ENCODE measurements around the gene GFI1.
"Not testable (repeated sequence)": the region's sequence is repeated elsewhere in the genome, so short reads cannot be mapped to it uniquely, and the experiment has no call there.

The GFI1 gene

DNA sequence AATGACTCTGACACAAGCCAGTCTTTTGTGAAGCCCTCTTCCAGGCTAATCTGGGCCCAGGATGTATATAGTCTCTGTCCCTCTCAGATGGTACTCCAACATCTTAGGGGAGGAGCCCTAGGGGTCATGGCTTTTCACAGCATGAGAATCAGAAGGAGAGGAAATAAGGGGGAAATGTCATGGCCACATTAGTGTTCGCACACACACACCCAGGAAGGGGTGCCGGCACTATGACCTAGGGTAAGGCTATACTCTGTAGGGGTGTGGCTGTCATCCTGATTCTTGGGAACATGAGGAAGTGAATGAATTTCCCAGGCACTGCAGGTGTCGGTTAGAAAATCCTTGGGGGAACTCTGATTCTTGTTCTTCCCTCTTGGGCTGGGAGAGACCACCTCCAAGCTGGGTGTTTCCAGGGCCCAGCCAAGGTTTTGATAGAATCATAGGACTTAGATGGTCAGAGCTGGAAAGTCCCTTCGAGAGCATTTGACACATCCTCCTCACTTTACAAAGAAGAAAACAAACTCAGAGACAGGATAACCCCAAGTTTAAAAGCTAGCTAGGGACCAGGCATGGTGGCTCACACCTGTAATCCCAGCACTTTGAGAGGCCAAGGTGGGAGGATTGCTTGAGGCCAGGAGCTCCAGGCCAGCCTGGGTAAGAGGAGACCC lies 22.0 kb downstream of the GFI1 start:
- DNase-seq, result no peak

GRCh38 chr1:92461364-92462097 lies 25.2 kb downstream of the GFI1 start:
- DNase-seq, result no peak

DNA sequence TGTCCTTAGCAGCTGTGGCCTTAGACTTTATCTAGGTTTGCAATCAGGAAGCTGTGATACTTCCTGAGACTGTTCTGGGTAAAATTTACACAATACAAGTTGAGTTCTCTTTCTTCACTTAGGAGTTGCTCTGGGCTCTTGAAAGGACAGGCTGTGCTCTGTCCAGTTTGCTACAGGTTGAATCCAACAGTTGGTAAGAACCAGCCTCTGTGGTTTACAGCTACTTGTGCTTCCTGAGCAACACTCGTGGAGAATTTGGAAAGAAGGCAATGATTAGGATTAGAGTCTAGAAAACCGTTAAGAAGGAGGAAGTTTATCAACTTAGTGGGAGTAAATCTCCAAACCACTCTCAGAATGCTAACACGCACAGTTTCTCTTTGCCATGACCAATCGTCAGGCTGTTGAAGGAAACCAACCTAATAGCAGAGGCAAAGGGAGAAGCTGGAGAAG lies 26.8 kb downstream of the GFI1 start:
- DNase-seq, result no peak

DNA sequence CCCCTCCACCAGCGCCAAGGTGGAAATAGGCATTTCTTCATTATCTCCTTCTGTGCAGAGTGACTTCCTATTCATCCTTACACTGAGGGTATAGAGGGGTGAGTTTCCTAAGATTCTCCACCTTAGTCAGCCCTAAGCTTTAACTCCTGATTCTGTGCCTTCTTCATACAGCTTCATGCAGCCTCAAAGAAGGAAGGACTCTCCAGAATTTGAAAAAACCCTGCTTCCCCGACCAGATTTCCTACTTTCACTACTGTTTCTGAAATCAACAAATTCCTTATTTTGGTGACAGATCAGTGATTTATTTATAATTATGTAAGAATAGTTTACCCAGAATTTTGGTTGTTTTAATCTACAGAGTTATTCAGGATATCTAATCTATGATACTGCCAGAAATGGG lies 28.6 kb downstream of the GFI1 start:
- no peak for DNase-seq

DNA sequence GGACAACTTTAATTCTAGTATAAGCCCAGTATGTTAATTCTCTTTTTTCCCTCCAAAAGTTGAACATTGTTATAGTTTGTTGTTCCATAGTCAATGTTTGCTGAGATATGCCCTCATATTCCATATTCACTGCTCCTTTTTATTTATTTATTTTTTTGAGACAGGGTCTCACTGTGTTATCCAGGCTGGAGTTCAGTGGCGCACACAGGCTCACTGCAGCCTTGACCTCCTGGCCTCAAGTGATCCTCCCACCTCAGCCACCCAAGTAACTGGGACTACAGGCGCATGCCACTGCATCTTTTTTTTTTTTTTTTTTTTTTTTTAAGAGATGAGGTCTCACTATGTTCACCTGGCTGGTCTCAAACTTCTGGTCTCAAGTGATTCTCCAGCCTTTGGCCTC lies 38.7 kb downstream of the GFI1 start:
- no peak for DNase-seq

- DNase-seq, result no peak
Observed at GRCh38 chr1:92447033-92447681, 39.6 kb downstream of the GFI1 start.

DNA sequence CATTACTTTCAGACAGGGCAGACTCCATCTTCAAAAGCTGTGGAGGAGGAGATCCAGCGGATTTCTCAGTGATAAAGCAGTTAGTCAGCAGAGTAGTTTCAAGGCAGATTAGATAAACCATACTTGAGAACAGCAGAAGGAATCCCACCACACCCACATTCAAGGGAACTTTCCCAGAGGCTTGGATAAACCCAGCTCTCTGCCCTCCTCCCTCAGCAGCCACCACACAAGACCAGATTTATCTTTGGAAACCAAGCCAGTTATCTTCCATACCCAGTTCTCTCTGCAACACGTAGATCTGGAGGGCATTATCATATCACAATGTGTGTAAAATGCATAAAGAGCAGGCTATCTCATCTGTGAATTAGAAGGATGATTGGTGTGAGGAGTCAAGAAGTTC lies 40.2 kb downstream of the GFI1 start:
- no peak for DNase-seq

GRCh38 chr1:92445865-92446264 lies 40.9 kb downstream of the GFI1 start:
- DNase-seq, result no peak

DNA sequence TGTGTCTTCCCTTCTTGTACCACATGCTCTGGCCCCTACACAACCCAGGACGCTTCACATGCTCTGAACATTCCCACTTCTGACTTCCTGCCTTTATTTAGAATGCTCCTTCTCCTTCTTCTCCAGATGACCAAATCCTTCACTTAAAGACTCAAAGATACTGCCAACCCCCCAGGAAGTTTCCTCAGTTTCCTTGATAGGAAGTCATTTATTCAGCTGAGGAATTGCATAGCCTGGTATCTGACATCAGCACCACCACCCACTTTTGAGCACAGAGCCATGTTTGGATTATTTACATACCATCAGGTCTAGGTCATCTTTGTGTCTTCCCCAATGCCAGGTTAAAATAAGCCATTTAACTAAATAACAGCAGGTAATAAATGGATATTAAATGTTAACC lies 42.4 kb downstream of the GFI1 start:
- no peak for DNase-seq

DNA sequence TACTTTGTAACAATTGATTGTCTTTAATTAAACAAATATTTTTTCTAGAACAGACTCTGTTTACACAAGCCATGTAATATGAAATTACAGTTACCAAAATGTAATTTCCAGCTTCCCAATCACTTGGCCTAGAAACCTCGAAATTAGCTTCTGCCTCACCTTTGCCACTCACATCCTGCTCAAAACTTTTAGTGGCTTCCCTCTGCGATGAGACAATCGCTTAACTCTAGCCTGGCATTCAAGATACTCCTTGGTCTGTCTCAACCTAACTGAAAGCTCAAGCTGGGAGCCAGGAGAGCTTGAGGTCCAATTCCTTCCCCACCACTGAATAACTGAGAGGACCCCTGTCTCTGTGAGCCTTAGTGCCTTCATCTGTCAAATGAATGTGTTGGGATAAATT lies 42.8 kb downstream of the GFI1 start:
- DNase-seq, result no peak

GRCh38 chr1:92442351-92442750 lies 44.4 kb downstream of the GFI1 start:
- no peak for DNase-seq

GRCh38 chr1:92441697-92442342 lies 44.9 kb downstream of the GFI1 start:
- DNase-seq, result no peak

- no peak for DNase-seq
Observed at GRCh38 chr1:92441316-92441696, 45.4 kb downstream of the GFI1 start.

GRCh38 chr1:92439291-92439690 lies 47.4 kb downstream of the GFI1 start:
- no peak for DNase-seq

DNA sequence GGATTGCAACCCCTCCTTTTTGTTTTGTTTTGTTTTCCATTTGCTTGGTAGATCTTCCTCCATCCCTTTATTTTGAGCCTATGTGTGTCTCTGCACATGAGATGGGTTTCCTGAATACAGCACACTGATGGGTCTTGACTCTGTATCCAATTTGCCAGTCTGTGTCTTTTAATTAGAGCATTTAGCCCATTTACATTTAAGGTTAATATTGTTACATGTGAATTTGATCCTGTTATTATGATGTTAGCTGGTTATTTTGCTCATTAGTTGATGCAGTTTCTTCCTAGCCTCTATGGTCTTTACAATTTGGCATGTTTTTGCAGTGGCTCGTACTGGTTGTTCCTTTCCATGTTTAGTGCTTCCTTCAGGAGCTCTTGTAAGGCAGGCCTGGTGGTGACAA lies 52.2 kb downstream of the GFI1 start:
- not testable (repeated sequence) for DNase-seq

- no peak for DNase-seq
Observed at GRCh38 chr1:92430030-92430429, 56.7 kb downstream of the GFI1 start.

DNA sequence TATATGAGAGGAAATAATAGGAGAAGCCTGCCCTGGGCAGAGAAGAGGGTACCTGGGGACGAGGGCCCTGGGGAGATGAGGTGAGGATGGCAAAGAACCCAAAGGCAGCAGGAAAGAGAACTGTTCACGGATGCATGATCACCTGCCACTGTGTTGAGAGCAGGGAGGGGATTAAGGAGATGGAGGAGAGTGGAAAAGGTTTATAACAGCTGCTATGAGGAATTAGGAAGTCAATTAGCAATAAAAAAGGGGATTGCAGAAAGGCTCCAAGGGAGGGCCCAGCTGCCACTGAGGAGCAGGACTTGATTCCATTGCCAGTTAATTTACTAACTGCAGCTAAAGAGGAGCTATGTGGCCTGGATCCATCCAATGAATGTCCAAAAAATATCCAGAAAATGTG lies 61.1 kb downstream of the GFI1 start:
- DNase-seq, result no peak

Data from right hindlimb (tissue), 1 donor.